Esophagus muscularis mucosa (tissue), 4 donors: ENCODE measurements around the gene ANKRD12. TPM values are rescaled to one million over a fixed set of nuclear protein-coding genes. Genes with fewer than 3 reads are reported as not detected.

Source experiments
- DNase-seq: peaks from one replicate; pipeline ENCODE4 v3.0.0-alpha.2; 2017; ENCODE audit errors: extremely low spot score
- H3K27ac ChIP-seq, 4 donors: fragments of 200-600 bp; sonication (generic); replicated peaks in 1 of 4; 1 replicate in 3 of 4; 2 replicates in 1 of 4; pipeline ENCODE4 v1.5.1; 2016 to 2019; ENCODE audit warnings: mild to moderate bottlenecking in 1 of 4
- H3K27me3 ChIP-seq, 4 donors: fragments of 200-600 bp; sonication (generic); one replicate each; pipeline versions ENCODE4 v1.5.1 to v1.6.0; 2016 to 2019
- H3K36me3 ChIP-seq, 4 donors: fragments of 200-600 bp; sonication (generic); one replicate each; pipeline ENCODE4 v1.5.1; 2016 to 2019
- H3K4me1 ChIP-seq, 4 donors: fragments of 200-600 bp; sonication (generic); one replicate each; pipeline ENCODE4 v1.5.1; 2016 to 2019
- H3K4me3 ChIP-seq, 4 donors: fragments of 200-600 bp; sonication (generic); 1 replicate in 2 of 4; 2 replicates in 2 of 4; pipeline ENCODE4 v1.5.1; 2016 to 2019; ENCODE audit warnings: mild to moderate bottlenecking in 4 of 4, moderate library complexity in 1 of 4
- H3K9me3 ChIP-seq, 4 donors: fragments of 200-600 bp; sonication (generic); 1 replicate in 3 of 4; 2 replicates in 1 of 4; pipeline ENCODE4 v1.5.1; 2016 to 2019
- CTCF ChIP-seq, 3 experiments: fragments of 200-600 bp in 2 of 3; fragments of 450-650 bp in 1 of 3; sonication (generic) in 2 of 3; IDR thresholded peaks; one replicate each; pipeline ENCODE4 v1.5.1; 2017 to 2019; ENCODE audit warnings: antibody characterized with exemption in 3 of 3, mild to moderate bottlenecking in 2 of 3, moderate library complexity in 1 of 3
- EP300 ChIP-seq: sonication (generic); formaldehyde crosslinking; IDR thresholded peaks from one replicate; pipeline ENCODE4 v1.6.1; 2017; ENCODE audit warnings: antibody characterized with exemption
- POLR2A ChIP-seq: fragments of 450-650 bp; IDR thresholded peaks from one replicate; pipeline ENCODE4 v1.6.1; 2017; ENCODE audit warnings: antibody characterized with exemption, moderate library complexity, mild to moderate bottlenecking, low read depth
- POLR2AphosphoS5 ChIP-seq, 2 donors: sonication (generic); formaldehyde crosslinking; IDR thresholded peaks; one replicate each; pipeline ENCODE4 v1.6.1; 2017; ENCODE audit warnings: antibody characterized with exemption in 2 of 2
- WGBS: methylation state at CpG from one replicate; pipeline ENCODE4 v1.1.5; 2018; 5-methylcytosine and 5-hydroxymethylcytosine counted together
- intact Hi-C: fragments of 100-400 bp; cut with DNase I; formaldehyde crosslinking; loops from one replicate; pipeline ENCODE4 v1.15.1; 2023
- total RNA-seq, 4 donors: library from RNA; depleted of rRNA; stranded (reverse); fragments of >200 nt; gene quantifications; one replicate each; pipeline versions ENCODE4 v1.1.0 to v1.2.1, GENCODE V29; 2016

Gene ANKRD12
- total RNA-seq, 4 donors from 2014 or later: 65.2 to 108 (median 92.9) TPM

- H3K36me3 ChIP-seq: peaks cover 0 to 58% (median 23%) of the 10 kb centered on the region in 4 donors
- intact Hi-C loops: no loop called here
- no peak for TF ChIP-seq CTCF (IDR thresholded peaks at IDR 0.05)
- no peak for TF ChIP-seq POLR2AphosphoS5 (IDR thresholded peaks at IDR 0.05)
- no peak for TF ChIP-seq EP300
- TF ChIP-seq POLR2A: no peak
- no peaks in the 10 kb centered on the region for H3K9me3 ChIP-seq
- WGBS: 77% methylated on average over 4 of the region's 4 CpGs
- H3K4me1 ChIP-seq: peaks cover 0 to 31% (median 20%) of the 10 kb centered on the region in 4 donors
- no peak overlapping the region for H3K27ac ChIP-seq
- H3K4me3 ChIP-seq: no peak overlapping the region
- no peaks in the 10 kb centered on the region for H3K27me3 ChIP-seq
- DNase-seq: no peak
Measured at GRCh38 chr18:9209279-9209678, 72.7 kb downstream of the ANKRD12 start.

GRCh38 chr18:9210966-9211365 lies 74.4 kb downstream of the ANKRD12 start:
- intact Hi-C loops: no loop called here

DNA sequence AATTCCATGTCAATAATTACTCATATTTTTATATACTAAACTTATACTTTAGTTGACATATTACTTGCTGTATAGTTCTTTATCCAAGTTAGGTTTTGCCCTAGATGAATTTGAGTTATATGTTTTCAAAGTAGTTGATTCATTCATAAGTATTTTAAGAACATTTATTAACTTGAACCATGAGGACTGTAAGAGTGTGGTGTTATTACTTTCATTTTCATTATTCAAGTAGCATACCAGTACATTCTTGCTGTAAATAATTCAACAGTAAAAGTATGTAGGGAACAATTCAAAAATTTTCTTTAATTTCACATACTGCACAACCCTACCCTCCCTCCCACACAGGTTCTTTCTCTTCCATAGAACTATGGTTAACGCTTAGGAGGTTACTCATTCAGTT lies 75.4 kb downstream of the ANKRD12 start:
- no peaks in the 10 kb centered on the region for H3K9me3 ChIP-seq
- DNase-seq: no peak
- H3K4me3 ChIP-seq: no peak overlapping the region
- TF ChIP-seq EP300 (no peak), POLR2A (no peak), POLR2AphosphoS5 (IDR thresholded peaks at IDR 0.05) (no peak), CTCF (IDR thresholded peaks at IDR 0.05) (no peak)
- peaks cover 8 to 71% (median 39%) of the 10 kb centered on the region in 4 donors for H3K36me3 ChIP-seq
- peaks cover 0 to 6% (median 1%) of the 10 kb centered on the region in 4 donors for H3K4me1 ChIP-seq
- 100% methylated on average over 1 of the region's 1 CpG for WGBS
- no peaks in the 10 kb centered on the region for H3K27me3 ChIP-seq
- intact Hi-C loops: no loop called here
- H3K27ac ChIP-seq: no peak overlapping the region

More at GRCh38 chr18:9210966-9211365, 74.4 kb downstream of the ANKRD12 start:
- DNase-seq: no peak
- Histone ChIP-seq H3K27me3 (no peaks in the 10 kb centered on the region), H3K36me3 (peaks cover 8 to 67% (median 35%) of the 10 kb centered on the region in 4 donors), H3K4me3 (no peak overlapping the region), H3K4me1 (peaks cover 0 to 14% (median 11%) of the 10 kb centered on the region in 4 donors), H3K9me3 (no peaks in the 10 kb centered on the region), H3K27ac (no peak overlapping the region)
- WGBS: 67% methylated on average over 2 of the region's 2 CpGs
- TF ChIP-seq POLR2A (no peak), EP300 (no peak), POLR2AphosphoS5 (IDR thresholded peaks at IDR 0.05) (no peak)

DNA sequence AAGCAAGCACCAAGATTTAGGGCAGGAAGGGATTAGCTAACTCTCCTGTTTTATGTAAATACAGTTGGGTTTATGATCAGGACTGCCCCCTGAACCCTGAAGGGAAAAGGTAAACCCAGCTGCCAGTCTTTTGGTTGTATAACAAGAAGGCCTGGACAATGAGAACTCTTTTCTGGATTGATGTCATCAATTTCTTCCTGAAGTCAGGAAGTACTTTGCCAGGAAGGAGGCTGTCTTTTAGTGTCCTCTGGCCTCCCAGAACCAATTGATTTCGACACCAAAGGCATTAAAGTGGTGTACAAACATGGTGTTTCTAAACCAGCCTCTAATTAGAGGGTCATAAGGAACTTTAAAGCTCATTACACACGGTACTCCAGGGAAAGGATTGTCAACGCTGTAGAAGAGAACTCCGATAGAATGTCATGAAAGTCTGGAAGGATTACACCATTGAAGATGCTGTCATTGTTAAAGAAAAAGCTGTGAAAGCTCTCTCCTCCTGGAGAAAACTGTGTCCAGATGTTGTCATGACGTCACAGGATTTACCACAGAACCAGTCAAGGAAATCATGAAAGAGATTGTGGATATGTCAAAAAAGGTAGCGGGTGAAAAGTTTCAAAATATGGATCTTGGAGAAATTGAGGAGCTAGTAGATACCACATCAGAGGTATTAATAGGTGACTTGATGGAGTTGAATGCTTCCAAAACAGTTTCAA lies 78.8 kb downstream of the ANKRD12 start:
- peaks cover 0 to 13% (median 4%) of the 10 kb centered on the region in 4 donors for H3K4me1 ChIP-seq
- no peak for TF ChIP-seq CTCF (IDR thresholded peaks at IDR 0.05)
- TF ChIP-seq POLR2A: no peak
- no peak for TF ChIP-seq EP300
- no peak for TF ChIP-seq POLR2AphosphoS5 (IDR thresholded peaks at IDR 0.05)
- intact Hi-C loops: no loop called here
- H3K36me3 ChIP-seq: peaks cover 8 to 91% (median 37%) of the 10 kb centered on the region in 4 donors
- DNase-seq: no peak
- no peak overlapping the region for H3K27ac ChIP-seq
- H3K4me3 ChIP-seq: no peak overlapping the region
- WGBS: 95% methylated on average over 6 of the region's 6 CpGs
- no peaks in the 10 kb centered on the region for H3K9me3 ChIP-seq
- no peaks in the 10 kb centered on the region for H3K27me3 ChIP-seq

DNA sequence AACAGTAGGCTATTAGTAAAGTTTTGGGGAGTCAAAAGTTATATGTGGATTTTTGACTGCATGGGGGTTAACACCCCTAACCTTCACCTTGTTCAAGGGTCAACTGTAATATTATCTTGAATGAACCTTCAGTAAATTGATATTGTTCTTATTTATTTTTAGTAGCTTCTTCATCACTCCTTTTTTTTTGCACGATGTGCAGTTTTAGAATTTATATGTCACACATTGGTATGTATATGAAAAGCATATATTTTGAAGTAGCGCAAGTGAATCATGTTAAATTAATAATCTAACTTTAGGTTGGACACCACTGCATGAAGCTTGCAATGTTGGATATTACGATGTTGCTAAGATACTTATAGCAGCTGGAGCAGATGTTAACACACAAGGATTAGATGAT lies 79.9 kb downstream of the ANKRD12 start:
- Histone ChIP-seq H3K9me3 (no peaks in the 10 kb centered on the region), H3K4me1 (peaks cover 0 to 13% (median 4%) of the 10 kb centered on the region in 4 donors), H3K27ac (no peak overlapping the region), H3K27me3 (no peaks in the 10 kb centered on the region), H3K36me3 (peaks cover 8 to 91% (median 36%) of the 10 kb centered on the region in 4 donors), H3K4me3 (no peak overlapping the region)
- TF ChIP-seq POLR2AphosphoS5 (IDR thresholded peaks at IDR 0.05): no peak
- no peak for TF ChIP-seq EP300
- no peak for TF ChIP-seq CTCF (IDR thresholded peaks at IDR 0.05)
- 95% methylated on average over 3 of the region's 3 CpGs for WGBS
- intact Hi-C loops: no loop called here
- no peak for DNase-seq
